Measurements from ENCODE around the gene CAMK4. TPM values are rescaled to one million over a fixed set of nuclear protein-coding genes. Genes with fewer than 3 reads are reported as not detected.
"Not testable (repeated sequence)": the region's sequence is repeated elsewhere in the genome, so short reads cannot be mapped to it uniquely, and the experiment has no call there.

Gene CAMK4
- total RNA-seq, 1 donor from 2014 or later, result 1.2 TPM

GRCh38 chr5:111348661-111349329 is 124.6 kb downstream of the CAMK4 start:
- no peak for DNase-seq (ENCODE audit: extremely low spot score, unreplicated experiment)
- H3K9me3 Mint-ChIP-seq (ENCODE audit: unreplicated experiment), result no peaks in the 10 kb centered on the region
- H3K4me3 Mint-ChIP-seq (ENCODE audit: unreplicated experiment), result no peak overlapping the region
- no peak overlapping the region for H3K27ac Mint-ChIP-seq (ENCODE audit: unreplicated experiment)
- no peaks in the 10 kb centered on the region for H3K4me1 Mint-ChIP-seq (ENCODE audit: unreplicated experiment)
- peaks cover 4% of the 10 kb centered on the region for H3K27me3 Mint-ChIP-seq (ENCODE audit: unreplicated experiment)
- TF ChIP-seq CTCF (IDR thresholded peaks at IDR 0.05), result no peak
- no peaks in the 10 kb centered on the region for H3K36me3 Mint-ChIP-seq (ENCODE audit: unreplicated experiment)

GRCh38 chr5:111349429-111349828 is 125.2 kb downstream of the CAMK4 start:
- no peak overlapping the region for H3K27ac Mint-ChIP-seq (ENCODE audit: unreplicated experiment)

GRCh38 chr5:111353035-111353434 is 128.9 kb downstream of the CAMK4 start:
- Mint-ChIP-seq H3K36me3 (ENCODE audit: unreplicated experiment) (no peaks in the 10 kb centered on the region), H3K27ac (ENCODE audit: unreplicated experiment) (no peak overlapping the region), H3K4me1 (ENCODE audit: unreplicated experiment) (no peaks in the 10 kb centered on the region), H3K9me3 (ENCODE audit: unreplicated experiment) (no peaks in the 10 kb centered on the region), H3K4me3 (ENCODE audit: unreplicated experiment) (no peak overlapping the region), H3K27me3 (ENCODE audit: unreplicated experiment) (peaks cover 2% of the 10 kb centered on the region)
- no peak for TF ChIP-seq CTCF (IDR thresholded peaks at IDR 0.05)
- no peak for DNase-seq (ENCODE audit: extremely low spot score, unreplicated experiment)

More at GRCh38 chr5:111349429-111349828, 125.2 kb downstream of the CAMK4 start:
- Mint-ChIP-seq H3K36me3 (ENCODE audit: unreplicated experiment) (no peaks in the 10 kb centered on the region), H3K9me3 (ENCODE audit: unreplicated experiment) (no peaks in the 10 kb centered on the region), H3K4me3 (ENCODE audit: unreplicated experiment) (no peak overlapping the region), H3K27me3 (ENCODE audit: unreplicated experiment) (peaks cover 4% of the 10 kb centered on the region), H3K4me1 (ENCODE audit: unreplicated experiment) (no peaks in the 10 kb centered on the region)
- no peak for TF ChIP-seq CTCF (IDR thresholded peaks at IDR 0.05)
- DNase-seq (ENCODE audit: extremely low spot score, unreplicated experiment), result no peak

GRCh38 chr5:111358726-111359125 is 134.5 kb downstream of the CAMK4 start:
- H3K4me3 Mint-ChIP-seq (ENCODE audit: unreplicated experiment); H3K4me1 Mint-ChIP-seq (ENCODE audit: unreplicated experiment); DNase-seq (ENCODE audit: extremely low spot score, unreplicated experiment); H3K27ac Mint-ChIP-seq (ENCODE audit: unreplicated experiment); H3K36me3 Mint-ChIP-seq (ENCODE audit: unreplicated experiment); H3K27me3 Mint-ChIP-seq (ENCODE audit: unreplicated experiment); H3K9me3 Mint-ChIP-seq (ENCODE audit: unreplicated experiment): not testable (repeated sequence)

GRCh38 chr5:111360173-111360572 is 136.0 kb downstream of the CAMK4 start:
- H3K27ac Mint-ChIP-seq (ENCODE audit: unreplicated experiment), result no peak overlapping the region
- peaks cover 7% of the 10 kb centered on the region for H3K27me3 Mint-ChIP-seq (ENCODE audit: unreplicated experiment)
- no peak for DNase-seq (ENCODE audit: extremely low spot score, unreplicated experiment)
- peaks cover 1% of the 10 kb centered on the region for H3K9me3 Mint-ChIP-seq (ENCODE audit: unreplicated experiment)
- no peak overlapping the region for H3K4me3 Mint-ChIP-seq (ENCODE audit: unreplicated experiment)
- no peaks in the 10 kb centered on the region for H3K4me1 Mint-ChIP-seq (ENCODE audit: unreplicated experiment)
- TF ChIP-seq CTCF (IDR thresholded peaks at IDR 0.05), result no peak
- H3K36me3 Mint-ChIP-seq (ENCODE audit: unreplicated experiment), result no peaks in the 10 kb centered on the region

Measured in osteocyte (in vitro differentiated cells).